Esophagus muscularis mucosa (tissue), 4 donors: ENCODE data around the gene MYRF. TPM values are rescaled to one million over a fixed set of nuclear protein-coding genes. Genes with fewer than 3 reads are reported as not detected.

Source experiments
- DNase-seq: peaks from one replicate; pipeline ENCODE4 v3.0.0-alpha.2; 2017; ENCODE audit errors: extremely low spot score
- H3K27ac ChIP-seq, 4 donors: fragments of 200-600 bp; sonication (generic); replicated peaks in 1 of 4; 1 replicate in 3 of 4; 2 replicates in 1 of 4; pipeline ENCODE4 v1.5.1; 2016 to 2019; ENCODE audit warnings: mild to moderate bottlenecking in 1 of 4
- H3K27me3 ChIP-seq, 4 donors: fragments of 200-600 bp; sonication (generic); one replicate each; pipeline versions ENCODE4 v1.5.1 to v1.6.0; 2016 to 2019
- H3K36me3 ChIP-seq, 4 donors: fragments of 200-600 bp; sonication (generic); one replicate each; pipeline ENCODE4 v1.5.1; 2016 to 2019
- H3K4me1 ChIP-seq, 4 donors: fragments of 200-600 bp; sonication (generic); one replicate each; pipeline ENCODE4 v1.5.1; 2016 to 2019
- H3K4me3 ChIP-seq, 4 donors: fragments of 200-600 bp; sonication (generic); 1 replicate in 2 of 4; 2 replicates in 2 of 4; pipeline ENCODE4 v1.5.1; 2016 to 2019; ENCODE audit warnings: mild to moderate bottlenecking in 4 of 4, moderate library complexity in 1 of 4
- H3K9me3 ChIP-seq, 4 donors: fragments of 200-600 bp; sonication (generic); 1 replicate in 3 of 4; 2 replicates in 1 of 4; pipeline ENCODE4 v1.5.1; 2016 to 2019
- EP300 ChIP-seq: sonication (generic); formaldehyde crosslinking; IDR thresholded peaks from one replicate; pipeline ENCODE4 v1.6.1; 2017; ENCODE audit warnings: antibody characterized with exemption
- POLR2A ChIP-seq: fragments of 450-650 bp; IDR thresholded peaks from one replicate; pipeline ENCODE4 v1.6.1; 2017; ENCODE audit warnings: antibody characterized with exemption, moderate library complexity, mild to moderate bottlenecking, low read depth
- POLR2AphosphoS5 ChIP-seq, 2 donors: sonication (generic); formaldehyde crosslinking; IDR thresholded peaks; one replicate each; pipeline ENCODE4 v1.6.1; 2017; ENCODE audit warnings: antibody characterized with exemption in 2 of 2
- WGBS: methylation state at CpG from one replicate; pipeline ENCODE4 v1.1.5; 2018; 5-methylcytosine and 5-hydroxymethylcytosine counted together
- intact Hi-C: fragments of 100-400 bp; cut with DNase I; formaldehyde crosslinking; loops from one replicate; pipeline ENCODE4 v1.15.1; 2023
- total RNA-seq, 4 donors: library from RNA; depleted of rRNA; stranded (reverse); fragments of >200 nt; gene quantifications; one replicate each; pipeline versions ENCODE4 v1.1.0 to v1.2.1, GENCODE V29; 2016
- TF ChIP-seq, protein P1 (sequence below), 3 experiments: fragments of 200-600 bp in 2 of 3; fragments of 450-650 bp in 1 of 3; sonication (generic) in 2 of 3; IDR thresholded peaks; one replicate each; pipeline ENCODE4 v1.5.1; 2017 to 2019; ENCODE audit warnings: antibody characterized with exemption in 3 of 3, mild to moderate bottlenecking in 2 of 3, moderate library complexity in 1 of 3

The MYRF gene
- total RNA-seq, 4 donors from 2014 or later, result under 0.01 to 0.71 (median 0.40) TPM

DNA sequence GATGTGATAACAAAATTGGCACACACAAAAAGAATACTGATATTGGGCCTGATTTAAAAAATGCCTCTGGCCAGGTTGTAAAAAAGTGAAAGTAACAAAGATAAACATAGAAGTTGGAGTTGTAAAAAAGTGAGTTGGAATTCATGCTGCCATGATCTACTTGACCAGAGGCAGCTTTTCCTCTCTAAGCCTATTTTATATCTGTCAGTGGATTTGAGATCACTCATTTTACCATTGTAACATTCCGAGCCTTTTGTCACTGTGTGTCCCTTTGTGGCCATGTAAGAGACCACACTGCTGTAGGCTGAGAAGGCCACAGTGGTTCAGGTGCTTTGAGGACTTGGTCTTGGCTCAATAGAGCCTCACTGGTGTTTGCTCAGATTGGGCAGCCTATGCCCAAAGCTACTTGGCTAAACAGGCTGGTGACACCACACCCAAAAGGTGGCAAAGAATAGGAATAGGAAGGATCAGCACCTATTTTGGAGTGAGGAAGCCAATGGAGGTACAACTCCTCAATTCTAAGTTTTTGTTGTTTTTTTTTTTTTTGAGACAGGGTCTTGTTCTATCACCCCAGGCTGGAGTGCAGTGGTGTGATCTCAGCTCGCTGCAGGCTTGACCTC, 47.3 kb downstream of the MYRF start:
- no peak overlapping the region for H3K27ac ChIP-seq
- intact Hi-C loops, result loop anchor here (5.0 to 10.0 kb wide), 4 partner anchors 73 to 308 kb away; no protein-coding TSS in a partner anchor
- H3K9me3 ChIP-seq, result no peaks in the 10 kb centered on the region
- no peak overlapping the region for H3K4me3 ChIP-seq
- no peak for DNase-seq
- H3K27me3 ChIP-seq, result no peaks in the 10 kb centered on the region
- no peak for TF ChIP-seq EP300
- H3K36me3 ChIP-seq, result peaks cover 3 to 45% (median 34%) of the 10 kb centered on the region in 4 donors
- 95% methylated on average over 2 of the region's 2 CpGs for WGBS
- peaks cover 5 to 14% (median 11%) of the 10 kb centered on the region in 4 donors for H3K4me1 ChIP-seq

DNA sequence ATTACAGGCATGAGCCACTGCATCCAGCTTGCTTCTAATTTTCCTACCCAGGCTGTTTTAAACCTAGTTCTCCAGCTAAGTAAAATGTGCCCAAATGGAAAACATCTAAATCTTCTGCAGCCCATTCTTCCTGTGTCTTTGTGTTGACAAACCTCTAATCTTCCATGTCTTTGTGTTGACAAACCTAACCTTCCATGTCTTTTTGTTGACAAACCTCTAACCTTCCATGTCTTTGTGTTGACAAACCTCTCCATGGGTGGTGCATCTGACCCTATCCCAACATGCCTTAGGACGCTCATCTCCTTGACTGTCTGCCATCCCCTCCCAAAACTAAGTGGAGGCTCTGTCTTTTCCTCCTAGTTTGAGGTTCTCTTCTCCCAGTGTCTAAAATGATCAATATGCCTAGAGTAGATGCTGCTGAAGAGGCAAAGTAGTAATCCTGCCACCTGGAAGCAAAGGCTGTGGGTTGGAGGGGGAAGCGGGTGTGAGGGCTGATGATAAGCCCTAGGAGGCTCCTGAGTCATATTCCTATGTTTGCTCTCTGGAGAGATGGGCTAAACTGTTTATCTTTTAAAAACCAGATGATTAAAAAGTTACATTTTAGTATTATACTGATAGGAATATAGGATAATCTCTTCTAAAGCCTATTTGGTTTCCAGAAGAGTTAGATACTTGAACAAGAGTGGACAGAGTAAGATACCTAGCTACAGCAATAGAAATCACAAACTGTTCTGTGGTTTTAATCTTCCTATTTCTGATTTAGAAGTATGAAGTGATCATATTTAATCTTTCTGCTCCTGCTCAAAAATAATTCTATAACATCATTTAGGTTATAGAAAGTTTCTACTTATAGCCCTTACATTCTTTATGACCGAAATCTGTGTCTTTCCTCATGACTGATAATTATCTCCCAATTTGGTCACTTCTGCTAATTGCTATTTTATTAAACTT, 48.2 kb downstream of the MYRF start:
- peaks cover 5 to 14% (median 11%) of the 10 kb centered on the region in 4 donors for H3K4me1 ChIP-seq
- H3K9me3 ChIP-seq, result no peaks in the 10 kb centered on the region
- H3K4me3 ChIP-seq, result no peak overlapping the region
- TF ChIP-seq POLR2AphosphoS5 (IDR thresholded peaks at IDR 0.05), result no peak
- no peak for DNase-seq
- peaks cover 4 to 50% (median 37%) of the 10 kb centered on the region in 4 donors for H3K36me3 ChIP-seq
- H3K27ac ChIP-seq, result no peak overlapping the region
- no peaks in the 10 kb centered on the region for H3K27me3 ChIP-seq
- intact Hi-C loops, result loop anchor here (5.0 kb wide), 1 partner anchor 147 kb away; no protein-coding TSS in a partner anchor
- WGBS, result 91% methylated on average over 3 of the region's 3 CpGs

DNA sequence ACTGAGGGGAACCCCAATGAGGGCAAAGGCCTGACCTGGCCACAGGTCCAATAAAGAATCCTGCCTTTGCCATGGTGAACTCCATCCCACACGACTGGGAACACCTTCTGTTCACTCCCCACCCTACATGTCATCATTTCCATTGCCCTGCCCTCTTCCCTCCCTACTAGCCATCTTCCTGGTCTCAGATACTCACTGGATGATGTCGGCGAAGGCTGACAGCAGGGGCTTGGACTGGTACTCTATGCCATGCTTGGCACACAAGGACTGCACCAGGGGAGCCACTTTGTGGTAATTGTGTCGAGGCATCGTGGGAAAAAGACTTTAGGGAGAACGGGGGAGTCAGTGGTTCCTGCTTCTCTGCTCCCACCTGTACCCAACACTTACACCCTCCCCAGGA, 50.2 kb downstream of the MYRF start:
- no peak for TF ChIP-seq POLR2A
- no peak for TF ChIP-seq POLR2AphosphoS5 (IDR thresholded peaks at IDR 0.05)
- TF ChIP-seq EP300, result no peak
- TF ChIP-seq, protein P1, sequence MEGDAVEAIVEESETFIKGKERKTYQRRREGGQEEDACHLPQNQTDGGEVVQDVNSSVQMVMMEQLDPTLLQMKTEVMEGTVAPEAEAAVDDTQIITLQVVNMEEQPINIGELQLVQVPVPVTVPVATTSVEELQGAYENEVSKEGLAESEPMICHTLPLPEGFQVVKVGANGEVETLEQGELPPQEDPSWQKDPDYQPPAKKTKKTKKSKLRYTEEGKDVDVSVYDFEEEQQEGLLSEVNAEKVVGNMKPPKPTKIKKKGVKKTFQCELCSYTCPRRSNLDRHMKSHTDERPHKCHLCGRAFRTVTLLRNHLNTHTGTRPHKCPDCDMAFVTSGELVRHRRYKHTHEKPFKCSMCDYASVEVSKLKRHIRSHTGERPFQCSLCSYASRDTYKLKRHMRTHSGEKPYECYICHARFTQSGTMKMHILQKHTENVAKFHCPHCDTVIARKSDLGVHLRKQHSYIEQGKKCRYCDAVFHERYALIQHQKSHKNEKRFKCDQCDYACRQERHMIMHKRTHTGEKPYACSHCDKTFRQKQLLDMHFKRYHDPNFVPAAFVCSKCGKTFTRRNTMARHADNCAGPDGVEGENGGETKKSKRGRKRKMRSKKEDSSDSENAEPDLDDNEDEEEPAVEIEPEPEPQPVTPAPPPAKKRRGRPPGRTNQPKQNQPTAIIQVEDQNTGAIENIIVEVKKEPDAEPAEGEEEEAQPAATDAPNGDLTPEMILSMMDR (IDR thresholded peaks at IDR 0.05), result no peak
- Histone ChIP-seq H3K27me3 (no peaks in the 10 kb centered on the region), H3K9me3 (no peaks in the 10 kb centered on the region), H3K4me1 (peaks cover 1 to 8% (median 5%) of the 10 kb centered on the region in 4 donors), H3K27ac (no peak overlapping the region), H3K4me3 (no peak overlapping the region), H3K36me3 (peaks cover 8 to 63% (median 37%) of the 10 kb centered on the region in 4 donors)
- no peak for DNase-seq
- intact Hi-C loops, result loop anchor here (5.0 kb wide), 1 partner anchor 145 kb away; no protein-coding TSS in a partner anchor
- 83% methylated on average over 6 of the region's 6 CpGs for WGBS

DNA sequence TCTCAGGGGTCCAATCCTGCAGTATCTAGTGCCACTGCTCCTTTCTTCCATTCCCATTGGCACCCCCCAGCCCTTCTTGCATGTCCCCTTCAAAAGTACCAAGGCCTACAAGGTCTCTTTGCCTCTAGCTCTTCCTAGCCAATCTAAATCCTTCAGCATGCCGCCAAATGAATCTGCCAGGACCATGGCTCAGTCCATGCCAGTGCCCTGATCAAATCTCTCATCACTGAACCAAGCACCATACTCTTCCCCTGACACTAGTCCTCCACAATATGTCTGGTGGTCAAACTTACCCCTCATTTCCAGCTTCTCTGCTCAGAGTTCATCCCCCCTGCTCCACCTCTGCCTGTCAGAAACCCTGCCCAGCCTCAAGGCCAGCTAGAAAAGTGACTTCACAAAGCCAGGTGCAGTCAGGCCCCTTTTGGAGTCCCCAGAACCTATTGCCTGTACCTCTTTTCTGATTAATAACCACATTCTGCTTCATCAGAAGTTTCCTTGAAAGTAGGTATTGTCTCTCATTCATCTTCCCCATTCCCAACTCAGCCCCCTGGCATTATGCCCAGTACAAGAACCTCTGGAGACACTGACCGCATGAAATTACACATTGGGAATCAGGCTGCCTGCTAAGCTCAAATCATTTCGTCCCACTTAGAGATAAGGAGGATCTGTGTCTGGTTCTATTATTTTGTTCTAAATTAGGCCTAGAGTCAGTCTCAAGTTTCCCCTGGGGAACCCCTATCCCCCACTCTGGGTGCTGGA, 51.6 kb downstream of the MYRF start:
- no peak for DNase-seq
- Histone ChIP-seq H3K27me3 (no peaks in the 10 kb centered on the region), H3K4me1 (no peaks in the 10 kb centered on the region), H3K4me3 (no peak overlapping the region), H3K9me3 (no peaks in the 10 kb centered on the region), H3K36me3 (peaks cover 11 to 78% (median 48%) of the 10 kb centered on the region in 4 donors), H3K27ac (no peak overlapping the region)
- WGBS, result 69% methylated on average over 3 of the region's 3 CpGs
- TF ChIP-seq EP300 (no peak), POLR2AphosphoS5 (IDR thresholded peaks at IDR 0.05) (no peak), POLR2A (no peak)
- TF ChIP-seq, protein P1 (IDR thresholded peaks at IDR 0.05), result no peak
- intact Hi-C loops, result loop anchor here (5.0 kb wide), 1 partner anchor 143 kb away; no protein-coding TSS in a partner anchor

DNA sequence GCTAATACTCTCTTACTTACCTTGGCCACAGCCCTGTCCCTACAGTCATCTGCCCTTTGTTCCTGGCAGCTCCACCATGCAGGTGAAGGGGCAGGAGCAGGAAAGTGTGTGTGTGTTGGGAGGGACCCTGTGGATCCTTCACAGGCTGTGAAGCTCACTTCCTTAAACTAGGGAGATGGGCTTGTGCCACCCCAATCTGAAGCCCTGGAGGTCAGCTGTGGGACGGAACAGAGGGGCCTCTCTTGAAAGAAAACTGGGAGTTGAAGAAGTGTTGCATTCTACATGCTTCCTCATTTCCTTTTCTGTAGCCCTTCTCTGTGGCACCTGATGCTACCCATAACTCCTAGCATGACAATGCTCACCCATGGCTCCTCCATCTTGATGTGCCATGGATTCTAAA, 52.7 kb downstream of the MYRF start:
- Histone ChIP-seq H3K4me3 (no peak overlapping the region), H3K9me3 (no peaks in the 10 kb centered on the region), H3K27me3 (no peaks in the 10 kb centered on the region), H3K36me3 (peaks cover 12 to 88% (median 58%) of the 10 kb centered on the region in 4 donors), H3K27ac (no peak overlapping the region), H3K4me1 (no peaks in the 10 kb centered on the region)
- WGBS, result 87% methylated on average over 1 of the region's 1 CpG
- TF ChIP-seq, protein P1 (IDR thresholded peaks at IDR 0.05), result no peak
- TF ChIP-seq POLR2A, result no peak
- no peak for TF ChIP-seq POLR2AphosphoS5 (IDR thresholded peaks at IDR 0.05)
- no peak for TF ChIP-seq EP300
- DNase-seq, result no peak
- intact Hi-C loops, result no loop called here
